GM19455 (cell line): ENCODE measurements around the gene NDUFS2.
"Not testable (repeated sequence)": the region's sequence is repeated elsewhere in the genome, so short reads cannot be mapped to it uniquely, and the experiment has no call there.

Source experiments
- ATAC-seq: cut with Tn5 transposase; IDR thresholded peaks from one replicate; pipeline ENCODE4 v1.9.1; 2021; ENCODE audit not compliant: unreplicated experiment

Gene NDUFS2

DNA sequence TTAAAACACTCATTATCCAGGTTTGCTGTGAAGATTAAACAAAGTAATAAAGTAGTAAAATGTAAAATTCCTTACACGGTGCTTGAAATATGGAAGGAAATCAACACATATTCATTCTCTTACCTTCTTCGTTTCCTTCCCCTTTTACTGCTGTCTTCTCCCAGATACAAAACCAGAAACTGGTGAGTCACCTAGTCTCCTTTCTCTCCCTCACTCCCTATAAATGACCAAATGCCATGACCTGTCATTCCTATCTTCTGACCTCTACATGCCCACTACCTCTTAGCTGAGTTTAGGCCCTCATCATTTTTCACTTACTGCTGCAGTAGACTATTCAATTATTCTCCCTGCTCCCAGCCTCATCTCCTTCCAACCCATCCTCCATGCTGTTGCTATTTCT, 40.1 kb downstream of the NDUFS2 start:
- ATAC-seq: no peak

DNA sequence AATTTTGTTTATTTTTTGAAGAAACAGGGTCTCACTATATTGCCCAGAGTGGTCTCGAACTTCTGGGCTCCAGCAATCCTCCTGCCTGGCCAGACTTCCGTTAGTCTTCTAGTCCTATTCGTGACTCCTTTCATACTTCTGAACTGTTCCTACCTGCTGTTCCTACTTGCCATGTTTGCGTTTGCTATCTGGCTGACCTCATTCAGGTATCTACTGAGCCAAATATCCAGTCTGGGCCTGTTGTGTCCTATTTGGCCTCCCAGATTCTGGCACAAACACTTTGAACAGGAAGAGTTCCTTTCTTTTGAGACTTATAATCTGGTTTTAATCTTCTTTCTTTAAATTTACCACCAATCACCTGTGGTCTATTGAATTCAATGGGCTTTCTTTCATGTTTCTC, 42.7 kb downstream of the NDUFS2 start:
- ATAC-seq: no peak

DNA sequence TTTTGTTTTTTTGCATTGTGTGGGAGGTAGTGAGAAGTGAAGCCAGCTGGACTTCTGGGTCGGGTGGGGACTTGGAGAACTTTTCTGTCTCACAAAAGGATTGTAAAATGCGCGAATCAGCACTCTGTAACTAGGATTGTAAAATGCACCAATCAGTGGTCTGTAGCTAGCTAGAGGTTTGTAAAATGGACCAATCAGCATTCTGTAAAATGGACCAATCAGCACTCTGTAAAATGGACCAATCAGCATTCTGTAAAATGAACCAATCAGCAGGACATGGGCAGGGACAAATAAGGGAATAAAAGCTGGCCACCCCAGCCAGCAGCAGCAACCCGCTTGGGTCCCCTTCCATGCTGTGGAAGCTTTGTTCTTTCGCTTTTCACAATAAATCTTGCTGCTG, 47.9 kb downstream of the NDUFS2 start:
- ATAC-seq: not testable (repeated sequence)

DNA sequence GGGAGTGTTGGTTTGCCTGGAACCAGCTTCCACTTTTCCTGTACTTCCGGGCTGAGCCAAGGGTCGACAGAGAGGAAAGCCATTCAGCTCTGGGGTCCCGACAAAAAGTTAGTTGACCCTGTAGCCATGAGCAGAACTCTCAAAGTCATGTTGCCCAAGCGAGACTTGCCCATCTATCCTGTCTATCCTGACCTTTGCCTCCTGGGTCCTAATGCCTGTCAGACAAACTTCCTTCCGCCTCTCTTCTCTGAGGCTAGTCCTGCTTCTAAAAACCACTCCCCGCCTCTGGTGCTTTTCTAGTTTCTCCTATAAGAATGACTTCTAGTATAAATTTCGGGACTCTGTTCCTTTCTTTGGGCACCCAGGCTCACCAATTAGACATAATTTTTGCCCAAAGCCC, 48.7 kb downstream of the NDUFS2 start:
- no peak for ATAC-seq

DNA sequence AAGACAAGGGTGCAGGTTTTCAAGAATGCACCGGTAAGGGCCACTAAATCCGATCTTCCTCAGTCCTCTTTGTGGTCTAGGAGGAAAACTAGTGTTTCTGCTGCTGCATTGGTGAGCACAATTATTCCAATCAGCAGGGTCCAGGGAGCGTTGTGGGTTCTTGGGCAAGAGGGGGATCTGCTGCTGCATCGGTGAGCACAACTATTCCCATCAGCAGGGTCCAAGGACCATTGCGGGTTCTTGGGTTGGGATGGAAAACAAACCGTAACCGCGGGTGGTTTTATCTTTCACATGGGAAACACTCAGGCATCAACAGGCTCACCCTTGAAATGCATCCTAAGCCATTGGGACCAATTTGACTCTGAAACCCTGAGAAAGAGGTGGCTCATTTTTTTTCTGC, 49.4 kb downstream of the NDUFS2 start:
- no peak for ATAC-seq

DNA sequence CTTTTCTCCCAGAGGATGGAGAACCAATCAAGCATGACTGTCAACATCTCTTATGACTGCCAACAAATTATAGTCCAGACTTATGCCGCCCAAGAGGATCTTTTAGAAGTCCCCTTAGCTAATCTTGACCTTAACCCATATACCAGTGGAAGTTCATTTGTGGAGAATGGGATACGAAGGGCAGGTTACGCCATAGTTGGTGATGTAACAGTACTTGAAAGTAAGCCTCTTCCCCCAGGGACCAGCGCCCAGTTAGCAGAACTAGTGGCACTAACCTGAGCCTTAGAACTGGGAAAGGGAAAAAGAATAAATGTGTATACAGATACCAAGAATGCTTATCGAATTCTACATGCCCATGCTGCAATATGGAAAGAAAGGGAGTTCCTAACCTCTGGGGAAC, 53.1 kb downstream of the NDUFS2 start:
- ATAC-seq: not testable (repeated sequence)

DNA sequence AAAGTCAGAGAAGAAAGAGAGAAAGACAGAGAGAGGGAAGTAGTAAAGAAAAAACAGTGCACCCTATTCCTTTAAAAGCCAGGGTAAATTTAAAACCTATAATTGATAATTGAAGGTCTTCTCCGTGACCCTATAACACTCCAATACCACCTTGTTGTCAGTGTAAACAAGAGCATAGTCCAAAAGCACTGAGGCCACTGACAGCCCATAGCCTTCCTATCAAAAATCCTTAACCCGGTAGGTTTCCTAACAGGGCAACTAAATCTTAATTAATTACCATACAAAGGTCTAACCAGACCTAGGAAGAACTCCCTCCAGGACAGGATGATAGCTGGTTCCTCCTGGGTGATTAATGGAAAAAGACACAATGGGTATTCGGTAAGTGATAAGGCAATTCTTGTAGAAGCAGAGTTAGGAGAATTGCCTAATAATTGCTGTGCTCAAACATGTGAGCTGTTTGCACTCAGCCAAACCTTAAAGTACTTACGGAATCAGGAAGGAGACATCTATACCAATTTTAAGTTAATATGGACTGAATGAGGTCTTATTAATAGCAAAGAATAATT, 53.9 kb downstream of the NDUFS2 start:
- not testable (repeated sequence) for ATAC-seq

DNA sequence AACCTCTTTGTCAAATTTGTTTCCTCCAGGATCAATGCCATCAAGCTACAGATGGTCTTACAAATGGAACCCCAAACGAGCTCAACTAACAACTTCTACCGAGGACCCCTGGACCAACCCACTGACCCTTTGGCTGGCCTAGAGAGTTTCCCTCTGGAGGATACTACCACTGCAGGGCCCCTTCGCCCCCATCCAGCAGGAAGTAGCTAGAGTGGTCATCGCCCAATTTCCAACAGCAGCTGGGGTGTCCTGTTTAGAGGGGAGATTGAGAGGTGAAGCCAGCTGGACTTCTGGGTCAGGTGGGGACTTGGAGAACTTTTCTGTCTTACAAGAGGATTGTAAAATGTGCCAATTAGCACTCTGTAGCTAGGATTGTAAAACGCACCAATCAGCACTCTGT, 54.9 kb downstream of the NDUFS2 start:
- ATAC-seq: not testable (repeated sequence)

DNA sequence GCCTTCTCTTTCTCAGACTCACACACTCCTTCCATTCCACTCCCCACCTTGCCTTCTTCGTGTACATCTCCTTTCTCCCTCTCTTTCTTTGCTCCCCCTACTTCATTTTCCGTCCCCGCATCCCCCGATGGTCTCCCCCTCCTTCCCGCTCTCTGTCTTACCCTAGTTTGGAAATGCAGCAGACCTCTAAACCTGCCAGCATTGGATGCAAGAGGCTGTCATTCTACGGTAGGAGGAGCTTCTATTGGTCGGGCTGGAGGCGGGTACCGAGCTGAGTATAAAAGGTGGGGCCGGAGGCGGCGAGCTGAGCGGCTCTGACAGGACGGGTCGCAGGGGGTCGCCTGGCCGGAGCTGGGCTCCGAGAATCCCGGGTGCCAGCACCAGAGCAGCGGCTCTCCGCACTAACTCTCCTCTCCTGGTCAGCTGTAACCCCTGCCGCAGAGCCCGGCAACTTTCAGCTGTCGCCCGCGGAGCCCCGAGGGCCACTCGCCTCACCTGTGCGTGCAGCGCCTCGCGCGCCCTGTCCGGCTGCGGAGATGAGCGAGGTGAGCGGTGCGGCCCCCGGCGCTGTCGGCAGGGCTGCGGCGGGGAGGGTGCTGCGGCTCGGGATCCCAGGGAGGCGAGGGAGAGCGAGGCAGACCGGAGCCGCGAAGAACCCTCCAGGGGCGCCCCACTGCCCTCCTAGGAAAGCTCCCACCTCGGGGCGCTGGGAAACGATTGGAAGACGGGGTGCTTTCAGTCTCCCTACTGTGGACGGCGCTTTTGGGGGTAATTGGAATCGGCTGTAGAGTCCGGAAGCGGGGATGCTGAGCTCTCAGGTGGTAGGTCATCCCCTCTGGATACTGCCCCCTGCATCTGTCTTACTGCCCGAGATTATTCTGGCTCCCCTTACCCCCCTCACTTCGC, 56.5 kb downstream of the NDUFS2 start, which contains the start of gene PCP4L1:
PCP4L1 (plus strand) TSS at position 307 of the 906 bp plus-strand sequence; CDS start at position 537, 230 bp downstream.
- no peak for ATAC-seq

DNA sequence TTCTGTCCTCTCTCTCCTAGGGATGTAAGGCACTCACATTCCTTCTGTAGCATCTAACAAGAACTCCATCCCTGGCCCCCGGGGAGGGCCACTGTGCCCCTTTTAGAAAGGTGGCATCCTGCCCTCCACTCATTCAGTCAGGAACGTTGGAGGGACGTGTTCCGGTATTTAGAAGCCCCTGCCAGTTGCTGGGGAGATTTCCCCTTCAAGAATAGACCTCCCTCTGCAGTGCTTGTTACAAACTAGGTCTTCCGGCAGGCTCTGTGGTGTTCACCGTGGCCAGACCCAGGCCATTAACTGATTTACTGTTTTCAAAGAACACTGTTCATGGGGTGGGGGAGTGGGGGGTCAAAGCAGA, 57.2 kb downstream of the NDUFS2 start:
- no peak for ATAC-seq

DNA sequence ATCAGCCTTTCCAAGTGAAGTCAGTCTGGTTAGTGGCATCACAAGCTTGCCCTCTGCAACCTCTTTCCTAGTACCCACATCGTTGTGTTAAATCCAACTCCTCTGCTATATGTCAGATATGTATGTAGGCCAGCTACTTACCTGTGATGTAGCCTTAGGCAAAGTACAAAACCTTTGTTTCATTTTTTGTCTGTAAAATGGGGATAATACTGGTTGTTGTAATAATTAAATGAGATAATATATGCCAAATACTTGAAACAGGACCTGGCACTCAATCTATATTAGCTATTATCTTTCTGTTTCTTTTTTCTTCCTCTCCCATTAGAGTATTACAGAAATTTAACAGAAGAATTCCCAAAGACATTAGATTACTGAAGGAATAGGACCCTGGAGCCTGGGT, 57.6 kb downstream of the NDUFS2 start:
- ATAC-seq: no peak

DNA sequence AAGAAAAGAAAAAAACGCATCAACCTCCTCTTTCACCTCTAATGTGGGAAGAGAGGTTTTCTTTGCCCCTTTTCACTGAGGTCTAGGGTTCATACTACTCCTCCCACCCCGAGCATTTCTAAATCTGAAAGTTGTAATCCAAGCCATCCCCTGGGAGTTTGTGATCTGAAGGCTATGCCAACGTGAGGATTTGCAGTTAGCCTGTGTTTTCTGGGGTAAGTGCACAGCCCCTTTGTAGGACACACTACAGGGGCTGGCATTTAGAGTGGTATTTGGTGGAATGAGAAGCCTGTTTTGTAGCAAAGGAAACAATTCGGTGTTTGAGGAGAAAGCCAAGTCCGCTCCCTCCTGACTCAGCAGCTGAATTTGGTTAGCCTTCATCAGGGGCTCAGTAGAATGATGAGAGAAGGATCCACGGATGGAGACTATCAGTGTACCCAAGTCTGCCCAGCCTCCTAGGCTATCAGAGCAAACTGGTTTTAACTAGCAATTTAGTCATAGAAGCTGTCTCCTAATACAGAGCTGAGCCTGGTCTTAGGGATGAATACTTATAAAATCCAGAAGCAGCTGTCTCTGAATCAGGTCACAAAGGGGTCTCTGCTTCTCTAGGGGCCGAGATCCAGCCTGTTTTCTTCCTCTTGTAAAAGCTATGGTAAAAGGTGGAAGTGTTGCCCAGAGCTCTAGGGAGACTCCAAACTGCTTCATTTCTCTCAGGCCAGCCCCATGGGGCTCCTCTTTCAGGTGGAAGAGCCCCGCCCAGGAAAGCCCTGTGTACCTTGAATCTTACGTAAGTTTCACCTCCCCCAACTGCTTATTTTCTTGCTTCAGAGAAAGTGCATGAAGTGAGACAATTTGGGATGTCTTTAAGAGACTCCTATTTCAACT, 58.5 kb downstream of the NDUFS2 start:
- ATAC-seq: no peak

DNA sequence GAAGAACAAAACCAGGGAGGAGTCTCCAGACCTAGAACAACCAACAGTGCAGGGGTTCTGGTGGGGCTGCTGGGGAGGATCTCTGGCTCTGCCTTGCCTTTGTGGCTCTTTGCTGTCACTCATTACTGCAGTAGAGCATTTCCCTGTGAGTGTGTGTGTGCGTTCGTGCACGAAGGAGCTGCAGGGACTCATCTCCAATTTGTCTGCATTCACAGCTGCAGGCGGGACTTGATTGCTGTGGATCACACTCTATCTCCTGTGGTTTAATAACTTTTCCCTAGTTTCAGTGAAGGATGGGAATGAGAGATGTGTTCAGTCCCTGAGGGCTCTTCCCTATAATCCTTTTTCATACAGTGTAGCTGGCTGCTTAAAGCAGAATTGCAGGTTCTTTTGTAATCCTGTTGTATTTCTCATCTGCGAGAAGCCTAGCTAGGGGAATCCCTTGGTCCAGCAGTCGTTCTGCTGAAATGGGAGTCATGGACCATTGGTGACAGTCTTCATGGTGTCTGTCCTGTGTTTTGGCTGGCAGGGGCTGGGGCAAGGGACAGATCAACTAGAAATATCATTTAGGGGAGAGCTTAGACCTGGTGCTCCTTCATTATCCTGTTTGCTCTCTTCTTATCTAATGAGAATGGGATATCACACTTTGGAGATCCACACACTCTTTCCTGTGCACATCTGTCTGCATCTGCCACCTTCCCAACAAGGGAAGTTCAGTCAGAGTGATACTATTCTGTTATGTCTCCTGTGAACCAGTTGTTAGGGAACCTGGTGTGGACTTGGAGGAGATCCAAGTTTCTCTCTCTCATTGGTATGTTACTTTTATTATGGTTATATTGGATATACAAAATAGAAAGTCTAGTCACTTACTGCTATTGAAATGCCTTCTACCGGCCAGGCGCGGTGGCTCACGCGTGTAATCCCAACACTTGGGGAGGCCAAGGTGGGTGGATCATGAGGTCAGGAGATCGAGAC, 59.4 kb downstream of the NDUFS2 start:
- no peak for ATAC-seq
